NCI-H2171 (cell line): ENCODE data around the gene RAB7B.

ENCODE experiments used
- DNase-seq: peaks from one replicate; lab custom pipeline; 2025; lab: John Stamatoyannopoulos, UW

Gene RAB7B

GRCh38 chr1:206022766-206023165, 19.6 kb upstream of the RAB7B start:
- no peak for DNase-seq

- DNase-seq: no peak
Observed at GRCh38 chr1:206021626-206022365, 18.6 kb upstream of the RAB7B start.

DNA sequence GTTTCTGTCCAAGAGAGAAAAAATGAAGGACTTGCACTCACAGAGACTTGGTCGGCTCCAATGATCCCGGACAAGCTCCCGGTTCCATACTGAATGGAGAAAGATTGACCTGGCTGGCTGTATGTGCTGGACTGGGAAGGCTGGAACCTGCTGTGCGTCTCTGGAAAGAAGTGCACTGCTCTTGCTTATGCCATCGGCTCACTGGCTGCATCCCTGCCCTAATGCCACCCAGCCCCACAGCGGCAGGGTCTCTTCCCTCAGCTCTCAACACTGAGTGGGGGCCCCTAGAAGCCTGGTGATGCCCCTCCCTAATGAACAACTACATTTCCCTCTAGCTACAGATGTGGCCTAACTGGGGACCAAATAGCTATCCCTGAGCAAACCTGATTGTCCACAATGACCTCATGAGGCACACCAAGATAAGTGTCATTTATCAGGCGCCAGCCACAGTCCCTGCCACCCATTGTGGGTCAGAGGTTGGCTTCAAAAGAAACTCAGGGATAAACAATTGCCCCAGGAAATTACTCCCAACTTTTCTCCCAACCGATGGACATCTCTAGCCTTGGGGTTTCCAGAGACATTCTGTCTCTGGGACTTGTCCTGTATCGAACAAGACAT, 17.9 kb upstream of the RAB7B start:
- no peak for DNase-seq

- DNase-seq: no peak
Observed at GRCh38 chr1:206020393-206021007, 17.3 kb upstream of the RAB7B start.

- no peak for DNase-seq
Observed at GRCh38 chr1:206015071-206015470, 11.9 kb upstream of the RAB7B start.

DNA sequence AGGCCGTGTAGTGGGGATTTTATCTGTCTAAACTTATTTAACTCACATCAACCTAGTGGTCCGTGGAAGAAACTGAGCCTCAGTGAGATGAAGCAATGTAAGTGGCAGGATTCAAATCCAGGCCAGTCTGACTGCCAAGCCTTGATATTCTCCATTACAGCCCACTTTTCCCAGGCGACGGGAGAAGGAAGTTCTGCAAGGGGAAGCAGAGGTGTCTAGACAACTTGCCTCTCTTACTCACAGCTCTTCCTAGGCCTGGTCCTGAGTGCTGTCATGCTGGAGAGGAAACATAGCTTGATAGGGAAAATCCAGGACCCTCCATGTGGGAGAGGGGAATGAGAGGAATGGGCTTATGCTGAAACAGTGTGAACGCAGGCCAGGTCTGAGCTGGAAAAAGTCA, 11.4 kb upstream of the RAB7B start:
- DNase-seq: no peak

DNA sequence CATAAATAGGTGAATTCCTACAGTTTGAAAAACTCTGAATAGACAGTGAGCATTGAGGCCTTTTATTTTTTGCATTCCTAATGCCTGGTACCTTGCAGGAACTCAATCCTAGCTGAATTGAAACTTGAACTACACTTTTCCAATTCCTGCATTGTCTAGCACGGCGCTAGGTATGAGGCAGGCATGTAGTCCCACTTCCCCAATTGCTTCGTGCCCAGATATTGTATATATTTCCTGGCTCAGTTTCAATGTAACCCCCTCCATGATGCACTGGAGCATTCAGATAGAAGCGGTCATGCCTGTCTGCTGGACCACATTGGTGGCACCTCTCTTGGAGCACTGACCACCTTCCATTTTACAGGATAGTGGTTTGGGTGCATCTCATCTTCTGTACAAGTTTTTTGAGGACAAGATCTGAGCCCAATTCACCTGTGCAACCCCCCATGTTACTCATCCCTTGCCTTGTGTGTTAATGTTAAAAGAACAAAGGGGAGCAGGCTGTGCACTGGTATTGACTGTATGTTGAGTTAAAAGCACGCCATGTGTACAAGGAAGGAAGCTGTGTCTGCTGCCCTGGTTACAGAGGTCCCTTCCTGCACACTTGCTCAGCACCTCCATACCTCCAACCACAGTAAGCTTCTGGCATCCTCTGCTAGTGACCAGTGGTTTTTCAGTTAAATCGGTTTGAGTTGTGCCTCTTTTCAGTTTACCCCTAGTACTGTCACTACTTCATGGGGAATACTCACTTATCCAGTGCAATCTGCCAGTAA, 10.0 kb upstream of the RAB7B start:
- no peak for DNase-seq

DNA sequence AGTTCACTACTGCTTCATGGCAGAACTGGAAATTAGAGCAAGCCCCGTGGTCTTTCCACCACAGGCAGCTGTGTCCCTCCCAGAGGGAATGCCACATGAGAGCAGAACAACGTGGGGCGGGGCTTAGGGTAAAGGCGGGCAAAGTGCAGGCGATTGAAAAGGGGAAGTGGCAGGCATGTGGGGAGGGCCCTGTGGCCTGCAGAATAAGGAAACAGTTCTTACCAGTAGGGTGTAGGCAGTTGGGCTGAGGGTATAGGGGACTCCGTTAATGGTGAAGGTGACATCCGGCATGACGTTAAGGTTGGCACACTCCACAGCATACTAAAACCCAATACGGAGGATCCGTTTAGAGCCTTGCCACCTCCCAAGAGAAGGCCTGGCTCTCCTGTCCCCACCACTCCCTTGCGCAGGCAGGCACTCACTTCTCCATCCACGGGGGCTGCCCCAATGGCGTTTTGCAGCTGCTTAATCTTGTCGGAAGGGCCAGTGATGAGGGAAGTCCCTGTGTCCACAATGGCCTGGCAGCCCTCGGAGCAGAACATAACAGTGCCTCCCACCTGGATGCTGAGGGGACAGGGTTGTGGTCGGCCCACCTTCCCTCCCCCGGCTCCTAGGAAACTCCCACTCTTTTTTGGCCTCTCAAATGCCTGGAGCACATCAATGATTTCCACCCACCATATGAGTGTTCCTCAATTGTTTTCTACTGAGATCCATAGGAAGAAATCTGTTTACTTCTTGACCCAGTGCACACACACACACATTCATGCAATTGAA, 9.1 kb upstream of the RAB7B start:
- peak; percentile 3 for DNase-seq

- DNase-seq: no peak
Observed at GRCh38 chr1:206011057-206011456, 7.9 kb upstream of the RAB7B start.

DNA sequence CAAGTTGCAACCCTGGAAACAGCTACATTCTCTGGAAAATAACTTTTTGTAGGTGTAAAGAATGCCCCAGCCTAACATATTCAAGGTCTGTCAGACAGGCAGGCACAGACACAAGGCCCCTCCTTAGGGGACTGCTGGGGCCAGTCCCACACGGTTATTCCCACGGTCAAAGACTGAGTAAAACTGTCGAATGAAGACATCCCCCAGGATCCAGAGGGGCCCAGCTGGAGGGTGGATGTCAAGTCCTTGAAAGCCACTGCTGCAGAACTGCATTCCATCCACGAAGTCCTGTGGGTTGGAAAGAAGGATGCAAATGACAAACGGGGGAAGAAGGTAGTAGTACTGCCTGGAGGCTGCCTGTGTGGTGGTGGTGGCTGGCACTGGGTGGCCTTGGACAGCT, 6.9 kb upstream of the RAB7B start:
- no peak for DNase-seq

DNA sequence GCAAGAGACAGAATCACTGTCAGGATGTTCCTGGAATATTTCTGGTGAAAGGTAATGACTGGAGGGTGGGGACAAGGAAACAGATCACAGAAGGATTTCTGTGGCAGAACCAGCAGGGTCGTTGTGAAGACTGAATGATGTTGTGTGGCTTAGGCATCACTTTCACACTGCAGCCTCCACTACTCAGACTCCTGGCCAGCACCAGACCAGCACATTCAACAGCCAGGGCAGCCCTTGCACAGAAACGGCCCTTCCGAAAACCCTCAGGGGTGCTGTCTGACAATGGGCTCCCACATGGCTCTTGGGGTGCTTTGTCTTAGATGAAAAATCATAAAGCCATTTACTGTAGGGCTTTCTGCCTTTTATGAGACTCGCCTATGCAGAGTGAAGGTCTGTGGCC, 3.8 kb upstream of the RAB7B start:
- no peak for DNase-seq

- DNase-seq: no peak
Observed at GRCh38 chr1:206005778-206006180, 2.6 kb upstream of the RAB7B start.

GRCh38 chr1:206005234-206005633, 2.0 kb upstream of the RAB7B start:
- no peak for DNase-seq

DNA sequence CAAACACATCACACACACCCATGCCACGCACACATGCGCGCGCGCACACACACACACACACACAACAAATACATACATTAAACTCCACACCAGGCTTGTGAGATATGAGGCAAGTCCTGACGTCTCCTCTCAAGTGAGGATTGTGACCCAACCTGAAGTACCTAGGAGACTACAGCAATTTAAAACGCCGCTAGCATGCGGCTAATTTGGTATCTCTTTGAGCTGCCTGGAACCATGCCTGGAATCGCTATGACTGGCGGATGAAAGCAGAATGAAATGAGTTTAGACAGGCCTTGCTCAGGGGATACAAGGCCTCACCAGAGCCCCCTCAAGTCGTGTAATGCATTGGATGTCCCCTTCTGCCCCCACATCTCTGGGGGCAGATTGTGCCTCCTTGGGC, 1.6 kb upstream of the RAB7B start:
- no peak for DNase-seq

GRCh38 chr1:206003854-206004800, 932 bp upstream of the RAB7B start:
- DNase-seq: no peak

DNA sequence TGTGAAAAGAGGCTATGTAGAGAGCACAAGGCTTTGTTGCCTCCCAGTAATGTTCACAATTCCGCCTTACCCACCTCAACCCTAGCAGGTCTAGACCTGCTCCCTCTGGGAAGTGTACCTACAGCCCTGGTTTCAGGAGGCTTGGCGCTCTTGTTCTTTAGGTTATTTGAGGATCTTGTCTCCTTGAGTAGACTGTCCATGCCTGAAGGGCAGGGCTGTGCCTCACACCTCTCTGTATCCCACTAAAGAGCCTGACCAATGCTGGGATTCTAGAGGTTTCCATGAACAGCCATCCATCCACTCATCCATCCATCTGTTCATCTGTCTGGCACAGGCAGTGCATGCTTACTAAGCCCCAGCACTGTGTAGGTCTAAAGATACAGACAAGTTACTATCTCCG, 1.0 kb downstream of the RAB7B start:
- DNase-seq: no peak

- DNase-seq: no peak
Observed at GRCh38 chr1:206001476-206001888, 1.7 kb downstream of the RAB7B start.

GRCh38 chr1:206000641-206001339, 2.4 kb downstream of the RAB7B start:
- no peak for DNase-seq

DNA sequence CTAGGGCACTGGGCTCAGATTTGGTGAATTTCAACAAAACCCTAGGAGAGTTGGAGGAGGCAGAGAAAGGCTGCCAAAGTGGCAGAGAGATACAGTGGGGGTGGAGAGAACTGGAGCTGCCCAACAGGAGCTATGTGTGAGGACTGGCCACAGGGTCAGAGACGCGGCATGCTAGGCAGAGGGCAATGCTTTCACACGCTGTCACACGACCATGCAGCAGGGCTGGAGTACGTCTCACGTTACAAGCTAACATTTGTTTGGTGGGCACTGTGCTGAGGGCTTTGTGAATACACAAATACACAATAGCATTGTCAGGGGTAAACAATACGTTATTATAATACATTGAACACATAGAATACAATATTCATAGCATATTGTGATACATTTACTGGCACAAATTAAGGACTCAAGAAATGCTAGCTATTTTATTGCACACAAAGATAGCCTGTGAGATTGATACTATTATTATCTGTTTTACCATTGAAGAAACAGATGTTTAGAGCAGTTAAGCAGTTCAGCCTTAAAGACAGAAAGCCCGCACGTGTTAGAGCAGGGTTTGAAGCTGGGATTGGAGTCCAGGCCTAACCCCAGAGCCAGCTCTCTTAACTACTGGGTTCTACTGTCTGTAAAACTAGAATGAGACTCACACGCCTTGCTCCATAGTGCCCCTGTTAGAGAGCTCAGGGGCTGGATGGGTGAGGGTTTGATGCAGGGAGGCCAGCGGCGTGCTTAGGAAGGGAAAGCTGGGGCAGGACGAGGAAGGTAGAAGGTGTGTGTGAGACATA, 4.5 kb downstream of the RAB7B start:
- DNase-seq: no peak
